Panc1 (cell line): ENCODE results near the gene MARCHF6.

Source experiments
- POLR2AphosphoS5 ChIP-seq: IDR thresholded peaks from 2 replicates; pipeline ENCODE4 v1.6.1; 2012; ENCODE audit warnings: mild to moderate bottlenecking, low read depth, low read length, moderate library complexity
- SIN3A ChIP-seq: IDR thresholded peaks from 2 replicates; pipeline ENCODE4 v1.6.1; 2012; ENCODE audit warnings: low read depth, mild to moderate bottlenecking, low read length, moderate library complexity, borderline replicate concordance; ENCODE audit not compliant: insufficient read depth
- TF ChIP-seq, protein P1 (sequence below), 2 experiments: IDR thresholded peaks; 2 replicates each; pipeline ENCODE4 v1.6.1; 2011 to 2012; ENCODE audit warnings: low read depth in 2 of 2, control low read depth in 1 of 2, low read length in 1 of 2, mild to moderate bottlenecking in 1 of 2, moderate library complexity in 1 of 2; ENCODE audit not compliant: insufficient read depth in 1 of 2
- TF ChIP-seq, protein P2 (sequence below): fragments of 450-650 bp; IDR thresholded peaks from 2 replicates; pipeline ENCODE4 v1.5.1; 2017; ENCODE audit warnings: mild to moderate bottlenecking

DNA sequence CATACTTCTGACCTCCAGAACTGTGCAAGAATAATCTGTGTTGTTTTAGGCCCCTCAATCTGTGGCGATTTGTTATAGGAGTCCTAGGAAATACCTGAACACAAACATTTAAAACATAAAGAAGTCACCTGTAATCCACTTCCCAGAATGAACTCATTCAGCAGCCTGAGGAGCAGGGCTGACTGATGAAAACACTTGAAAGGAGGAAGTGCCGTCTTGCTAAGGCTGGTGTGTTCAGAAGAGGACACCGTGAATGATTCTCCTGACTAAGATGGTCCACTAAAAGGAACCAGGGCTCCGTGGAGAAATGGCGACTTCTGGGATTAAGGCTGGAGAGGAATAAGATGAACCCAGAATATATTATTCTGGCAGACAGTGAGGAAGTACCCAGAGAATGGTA lies 18.7 kb upstream of the MARCHF6 start:
- TF ChIP-seq POLR2AphosphoS5 (no peak), SIN3A (no peak)
- TF ChIP-seq, protein P1, sequence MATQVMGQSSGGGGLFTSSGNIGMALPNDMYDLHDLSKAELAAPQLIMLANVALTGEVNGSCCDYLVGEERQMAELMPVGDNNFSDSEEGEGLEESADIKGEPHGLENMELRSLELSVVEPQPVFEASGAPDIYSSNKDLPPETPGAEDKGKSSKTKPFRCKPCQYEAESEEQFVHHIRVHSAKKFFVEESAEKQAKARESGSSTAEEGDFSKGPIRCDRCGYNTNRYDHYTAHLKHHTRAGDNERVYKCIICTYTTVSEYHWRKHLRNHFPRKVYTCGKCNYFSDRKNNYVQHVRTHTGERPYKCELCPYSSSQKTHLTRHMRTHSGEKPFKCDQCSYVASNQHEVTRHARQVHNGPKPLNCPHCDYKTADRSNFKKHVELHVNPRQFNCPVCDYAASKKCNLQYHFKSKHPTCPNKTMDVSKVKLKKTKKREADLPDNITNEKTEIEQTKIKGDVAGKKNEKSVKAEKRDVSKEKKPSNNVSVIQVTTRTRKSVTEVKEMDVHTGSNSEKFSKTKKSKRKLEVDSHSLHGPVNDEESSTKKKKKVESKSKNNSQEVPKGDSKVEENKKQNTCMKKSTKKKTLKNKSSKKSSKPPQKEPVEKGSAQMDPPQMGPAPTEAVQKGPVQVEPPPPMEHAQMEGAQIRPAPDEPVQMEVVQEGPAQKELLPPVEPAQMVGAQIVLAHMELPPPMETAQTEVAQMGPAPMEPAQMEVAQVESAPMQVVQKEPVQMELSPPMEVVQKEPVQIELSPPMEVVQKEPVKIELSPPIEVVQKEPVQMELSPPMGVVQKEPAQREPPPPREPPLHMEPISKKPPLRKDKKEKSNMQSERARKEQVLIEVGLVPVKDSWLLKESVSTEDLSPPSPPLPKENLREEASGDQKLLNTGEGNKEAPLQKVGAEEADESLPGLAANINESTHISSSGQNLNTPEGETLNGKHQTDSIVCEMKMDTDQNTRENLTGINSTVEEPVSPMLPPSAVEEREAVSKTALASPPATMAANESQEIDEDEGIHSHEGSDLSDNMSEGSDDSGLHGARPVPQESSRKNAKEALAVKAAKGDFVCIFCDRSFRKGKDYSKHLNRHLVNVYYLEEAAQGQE (IDR thresholded peaks at IDR 0.05; ENCODE audit: insufficient read depth in 1 of 2, low read depth in 2 of 2, low read length in 1 of 2) = no peak
- TF ChIP-seq, protein P2, sequence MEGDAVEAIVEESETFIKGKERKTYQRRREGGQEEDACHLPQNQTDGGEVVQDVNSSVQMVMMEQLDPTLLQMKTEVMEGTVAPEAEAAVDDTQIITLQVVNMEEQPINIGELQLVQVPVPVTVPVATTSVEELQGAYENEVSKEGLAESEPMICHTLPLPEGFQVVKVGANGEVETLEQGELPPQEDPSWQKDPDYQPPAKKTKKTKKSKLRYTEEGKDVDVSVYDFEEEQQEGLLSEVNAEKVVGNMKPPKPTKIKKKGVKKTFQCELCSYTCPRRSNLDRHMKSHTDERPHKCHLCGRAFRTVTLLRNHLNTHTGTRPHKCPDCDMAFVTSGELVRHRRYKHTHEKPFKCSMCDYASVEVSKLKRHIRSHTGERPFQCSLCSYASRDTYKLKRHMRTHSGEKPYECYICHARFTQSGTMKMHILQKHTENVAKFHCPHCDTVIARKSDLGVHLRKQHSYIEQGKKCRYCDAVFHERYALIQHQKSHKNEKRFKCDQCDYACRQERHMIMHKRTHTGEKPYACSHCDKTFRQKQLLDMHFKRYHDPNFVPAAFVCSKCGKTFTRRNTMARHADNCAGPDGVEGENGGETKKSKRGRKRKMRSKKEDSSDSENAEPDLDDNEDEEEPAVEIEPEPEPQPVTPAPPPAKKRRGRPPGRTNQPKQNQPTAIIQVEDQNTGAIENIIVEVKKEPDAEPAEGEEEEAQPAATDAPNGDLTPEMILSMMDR = no peak
